ENCODE measurements around the gene KCNQ5. TPM values are rescaled to one million over a fixed set of nuclear protein-coding genes. Genes with fewer than 3 reads are reported as not detected.

The KCNQ5 gene
- total RNA-seq, 3 donors from 2014 or later (not counting 1 experiment from before 2014, with no cell fraction given): 8.2 to 9.7 (median 8.7) TPM

- no peaks in the 10 kb centered on the region for H3K4me1 Mint-ChIP-seq
- WGBS (ENCODE audit: insufficient coverage): 100% methylated on average over 2 of the region's 2 CpGs
Measured at GRCh38 chr6:72850040-72850439, 228.2 kb downstream of the KCNQ5 start.

GRCh38 chr6:72850469-72850868 is 228.6 kb downstream of the KCNQ5 start:
- intact Hi-C loops (cut with micrococcal nuclease): no loop called here
- TF ChIP-seq CTCF (IDR thresholded peaks at IDR 0.05): no peak
- ATAC-seq (no peak), DNase-seq (no peak)
- no peaks in the 10 kb centered on the region for H3K4me1 ChIP-seq (ENCODE audit: control insufficient read depth, insufficient read depth, low read length)
- Mint-ChIP-seq H3K27ac (no peak overlapping the region), H3K9me3 (no peaks in the 10 kb centered on the region), H3K36me3 (no peaks in the 10 kb centered on the region), H3K27me3 (ENCODE audit: low read depth in 2 of 2) (no peaks in the 10 kb centered on the region), H3K4me3 (no peak overlapping the region), H3K4me1 (no peaks in the 10 kb centered on the region)
- H3K4me3 ChIP-seq (ENCODE audit: low read length): no peak overlapping the region
- no peaks in the 10 kb centered on the region for H3K9me3 ChIP-seq (ENCODE audit: control insufficient read depth, insufficient read depth, low read length)
- H3K27me3 ChIP-seq (ENCODE audit: control insufficient read depth, insufficient read depth, low read length): no peaks in the 10 kb centered on the region
- no peaks in the 10 kb centered on the region for H3K36me3 ChIP-seq (ENCODE audit: control insufficient read depth, insufficient read depth, low read length)
- no peak overlapping the region for H3K27ac ChIP-seq (ENCODE audit: low read length)
- no CpG with 5 or more reads among the region's 1 CpG for WGBS (ENCODE audit: insufficient coverage)

More at GRCh38 chr6:72850040-72850439, 228.2 kb downstream of the KCNQ5 start:
- no peak for TF ChIP-seq CTCF (IDR thresholded peaks at IDR 0.05)
- H3K27me3 ChIP-seq (ENCODE audit: control insufficient read depth, insufficient read depth, low read length): no peaks in the 10 kb centered on the region
- H3K4me3 ChIP-seq (ENCODE audit: low read length): no peak overlapping the region
- Mint-ChIP-seq H3K27me3 (ENCODE audit: low read depth in 2 of 2) (no peaks in the 10 kb centered on the region), H3K27ac (no peak overlapping the region), H3K9me3 (no peaks in the 10 kb centered on the region), H3K4me3 (no peak overlapping the region), H3K36me3 (no peaks in the 10 kb centered on the region)
- intact Hi-C loops (cut with micrococcal nuclease): no loop called here
- H3K9me3 ChIP-seq (ENCODE audit: control insufficient read depth, insufficient read depth, low read length): no peaks in the 10 kb centered on the region
- no peak overlapping the region for H3K27ac ChIP-seq (ENCODE audit: low read length)
- no peaks in the 10 kb centered on the region for H3K36me3 ChIP-seq (ENCODE audit: control insufficient read depth, insufficient read depth, low read length)
- no peaks in the 10 kb centered on the region for H3K4me1 ChIP-seq (ENCODE audit: control insufficient read depth, insufficient read depth, low read length)
- DNase-seq: no peak
- ATAC-seq: no peak

GRCh38 chr6:72855471-72855870 is 233.6 kb downstream of the KCNQ5 start:
- H3K27me3 Mint-ChIP-seq (ENCODE audit: low read depth in 2 of 2): no peaks in the 10 kb centered on the region
- intact Hi-C loops (cut with micrococcal nuclease): no loop called here
- Histone ChIP-seq H3K27me3 (ENCODE audit: control insufficient read depth, insufficient read depth, low read length) (no peaks in the 10 kb centered on the region), H3K27ac (ENCODE audit: low read length) (no peak overlapping the region), H3K9me3 (ENCODE audit: control insufficient read depth, insufficient read depth, low read length) (no peaks in the 10 kb centered on the region), H3K4me3 (ENCODE audit: low read length) (no peak overlapping the region), H3K4me1 (ENCODE audit: control insufficient read depth, insufficient read depth, low read length) (no peaks in the 10 kb centered on the region), H3K36me3 (ENCODE audit: control insufficient read depth, insufficient read depth, low read length) (no peaks in the 10 kb centered on the region)
- no peak overlapping the region for H3K27ac Mint-ChIP-seq
- no peak for TF ChIP-seq CTCF (IDR thresholded peaks at IDR 0.05)
- H3K36me3 Mint-ChIP-seq: no peaks in the 10 kb centered on the region
- no peaks in the 10 kb centered on the region for H3K4me1 Mint-ChIP-seq
- no peak for DNase-seq
- no peak overlapping the region for H3K4me3 Mint-ChIP-seq
- 95% methylated on average over 1 of the region's 2 CpGs for WGBS (ENCODE audit: insufficient coverage)
- no peaks in the 10 kb centered on the region for H3K9me3 Mint-ChIP-seq
- no peak for ATAC-seq

GRCh38 chr6:72856801-72857200 is 234.9 kb downstream of the KCNQ5 start:
- WGBS (ENCODE audit: insufficient coverage): 88% methylated on average over 3 of the region's 3 CpGs
- no peaks in the 10 kb centered on the region for H3K9me3 Mint-ChIP-seq
- Histone ChIP-seq H3K4me3 (ENCODE audit: low read length) (no peak overlapping the region), H3K4me1 (ENCODE audit: control insufficient read depth, insufficient read depth, low read length) (no peaks in the 10 kb centered on the region), H3K27ac (ENCODE audit: low read length) (no peak overlapping the region), H3K36me3 (ENCODE audit: control insufficient read depth, insufficient read depth, low read length) (no peaks in the 10 kb centered on the region), H3K27me3 (ENCODE audit: control insufficient read depth, insufficient read depth, low read length) (no peaks in the 10 kb centered on the region), H3K9me3 (ENCODE audit: control insufficient read depth, insufficient read depth, low read length) (no peaks in the 10 kb centered on the region)
- H3K27ac Mint-ChIP-seq: no peak overlapping the region
- H3K4me3 Mint-ChIP-seq: no peak overlapping the region
- intact Hi-C loops (cut with micrococcal nuclease): no loop called here
- H3K36me3 Mint-ChIP-seq: no peaks in the 10 kb centered on the region
- ATAC-seq (no peak), DNase-seq (no peak)
- H3K27me3 Mint-ChIP-seq (ENCODE audit: low read depth in 2 of 2): no peaks in the 10 kb centered on the region
- no peak for TF ChIP-seq CTCF (IDR thresholded peaks at IDR 0.05)
- H3K4me1 Mint-ChIP-seq: peaks cover 2% of the 10 kb centered on the region in 2 donors
